Keratinocyte (primary cell): ENCODE data around the gene KIF25. TPM values are rescaled to one million over a fixed set of nuclear protein-coding genes. Genes with fewer than 3 reads are reported as not detected.

ENCODE experiments used
- DNase-seq: peaks from one replicate; pipeline ENCODE4 v3.0.0-alpha.2; 2011; ENCODE audit warnings: low read depth, missing footprints, low spot score
- FAIRE-seq: peaks from 2 replicates; lab custom pipeline; 2011; peaks lifted over from hg19 to GRCh38; lab: Jason Lieb, UNC
- H2AFZ ChIP-seq: 2 replicates; pipeline ENCODE4 v1.6.0; 2012; ENCODE audit warnings: low read length, control low read depth, inconsistent platforms; ENCODE audit not compliant: control insufficient read depth
- H3K27ac ChIP-seq: 2 replicates; pipeline ENCODE4 v1.5.1; 2011; ENCODE audit warnings: low read length; ENCODE audit not compliant: control insufficient read depth, insufficient read depth
- H3K27me3 ChIP-seq: 3 replicates; pipeline ENCODE4 v1.6.0; 2011; ENCODE audit warnings: low read length; ENCODE audit not compliant: control insufficient read depth, insufficient read depth; ENCODE audit errors: extremely low read depth
- H3K36me3 ChIP-seq, 2 experiments: 2 replicates in 1 of 2; 3 replicates in 1 of 2; pipeline ENCODE4 v1.5.1; 2011; ENCODE audit warnings: low read length in 2 of 2, mild to moderate bottlenecking in 1 of 2; ENCODE audit not compliant: control insufficient read depth in 2 of 2, insufficient read depth in 2 of 2; ENCODE audit errors: extremely low read depth in 1 of 2
- H3K4me1 ChIP-seq: 3 replicates; pipeline ENCODE4 v1.5.1; 2011; ENCODE audit warnings: low read length; ENCODE audit not compliant: control insufficient read depth, insufficient read depth; ENCODE audit errors: extremely low read depth
- H3K4me2 ChIP-seq: 3 replicates; pipeline ENCODE4 v1.6.0; 2011; ENCODE audit warnings: low read depth, low read length; ENCODE audit not compliant: control insufficient read depth, insufficient read depth; ENCODE audit errors: extremely low read depth
- H3K4me3 ChIP-seq, 3 experiments: fragments of 200-600 bp in 1 of 3; sonication (generic) in 1 of 3; 2 replicates in 2 of 3; 3 replicates in 1 of 3; pipeline ENCODE4 v1.5.1; 2011 to 2016; ENCODE audit warnings: low read length in 3 of 3, mild to moderate bottlenecking in 3 of 3, control low read depth in 2 of 3, inconsistent platforms in 1 of 3, low read depth in 1 of 3, mixed read lengths in 1 of 3, mixed run types in 1 of 3, moderate library complexity in 1 of 3; ENCODE audit not compliant: control insufficient read depth in 2 of 3, insufficient read depth in 2 of 3; ENCODE audit errors: extremely low read depth in 1 of 3
- H3K79me2 ChIP-seq: 2 replicates; pipeline ENCODE4 v1.6.0; 2012; ENCODE audit warnings: low read length; ENCODE audit not compliant: control insufficient read depth, insufficient read depth
- H3K9ac ChIP-seq: 3 replicates; pipeline ENCODE4 v1.6.0; 2011; ENCODE audit warnings: low read length; ENCODE audit not compliant: control insufficient read depth, insufficient read depth; ENCODE audit errors: extremely low read depth
- H3K9me1 ChIP-seq: 3 replicates; pipeline ENCODE4 v1.6.0; 2011; ENCODE audit warnings: low read length; ENCODE audit not compliant: control insufficient read depth, insufficient read depth; ENCODE audit errors: extremely low read depth
- H3K9me3 ChIP-seq: 2 replicates; pipeline ENCODE4 v1.5.1; 2012; ENCODE audit warnings: low read depth, low read length; ENCODE audit not compliant: control insufficient read depth
- H4K20me1 ChIP-seq: 3 replicates; pipeline ENCODE4 v1.6.0; 2011; ENCODE audit warnings: low read length; ENCODE audit not compliant: control insufficient read depth, insufficient read depth; ENCODE audit errors: extremely low read depth
- CTCF ChIP-seq, 3 experiments: IDR thresholded peaks in 1 of 3; conservative IDR thresholded peaks in 1 of 3; optimal IDR thresholded peaks in 1 of 3; 2 replicates in 2 of 3; 3 replicates in 1 of 3; pipeline versions ENCODE3 to v1.5.1; 2011; ENCODE audit warnings: low read length in 3 of 3, mild to moderate bottlenecking in 3 of 3, moderate library complexity in 2 of 3, control low read depth in 1 of 3, inconsistent platforms in 1 of 3; ENCODE audit not compliant: insufficient read depth in 2 of 3; ENCODE audit errors: extremely low read depth in 1 of 3
- EZH2 ChIP-seq: IDR thresholded peaks from one replicate; pipeline ENCODE4 v1.6.1; 2012; ENCODE audit warnings: inconsistent platforms, mild to moderate bottlenecking, low read length, moderate library complexity
- dilution Hi-C: fragments of 300-500 bp; cut with MboI; formaldehyde crosslinking; loops from one replicate; pipeline ENCODE4 v1.7.0; 2020; ENCODE audit warnings: low sequenced_read_pairs; ENCODE audit not compliant: extremely low pct_ligation_motif_present
- polyA plus RNA-seq, 5 experiments: library from polyadenylated mRNA; depleted of rRNA in 3 of 5; stranded (reverse) in 3 of 5; stranded (forward) in 1 of 5; unstranded in 1 of 5; fragments of >200 nt; gene quantifications; 1 replicate in 1 of 5; 2 replicates in 3 of 5; 3 replicates in 1 of 5; pipeline versions ENCODE4 v1.2.1 to v1.2.3, GENCODE V29; 2011 to 2012; ENCODE audit warnings: missing spikeins in 2 of 5, low read depth in 1 of 5, low replicate concordance in 1 of 5

The KIF25 gene
- polyA plus RNA-seq, 1 donor (not counting 4 experiments of a cell fraction or from before 2014, with no cell fraction given), result not detected

- H3K9me1 ChIP-seq, result no peaks in the 10 kb centered on the region
- DNase-seq, result no peak
- no peak overlapping the region for H3K4me3 ChIP-seq
- no peaks in the 10 kb centered on the region for H3K9me3 ChIP-seq
- no peak overlapping the region for H3K27ac ChIP-seq
- H2AFZ ChIP-seq, result no peak overlapping the region
- no peaks in the 10 kb centered on the region for H3K4me1 ChIP-seq
- dilution Hi-C loops, result no loop called here
- no peaks in the 10 kb centered on the region for H3K27me3 ChIP-seq
- no peak overlapping the region for H3K4me2 ChIP-seq
- no peak for FAIRE-seq
- no peaks in the 10 kb centered on the region for H3K79me2 ChIP-seq
- no peaks in the 10 kb centered on the region for H3K36me3 ChIP-seq
- H3K9ac ChIP-seq, result no peak overlapping the region
- no peak for TF ChIP-seq CTCF (optimal IDR thresholded peaks at IDR 0.05 in 1 of 3, IDR thresholded peaks at IDR 0.05 in 1 of 3, conservative IDR thresholded peaks at IDR 0.05 in 1 of 3; ENCODE audit: extremely low read depth in 1 of 3, insufficient read depth in 2 of 3, low read length in 3 of 3)
- TF ChIP-seq EZH2, result no peak
- no peaks in the 10 kb centered on the region for H4K20me1 ChIP-seq
Observed at GRCh38 chr6:168093071-168093505, 95.6 kb downstream of the KIF25 start.

GRCh38 chr6:168093634-168094033, 96.2 kb downstream of the KIF25 start:
- Histone ChIP-seq H3K27me3 (no peaks in the 10 kb centered on the region), H2AFZ (no peak overlapping the region), H3K9me3 (no peaks in the 10 kb centered on the region), H3K9me1 (no peaks in the 10 kb centered on the region), H3K4me3 (no peak overlapping the region), H3K79me2 (no peaks in the 10 kb centered on the region), H3K9ac (no peak overlapping the region), H3K4me1 (no peaks in the 10 kb centered on the region), H3K36me3 (no peaks in the 10 kb centered on the region), H4K20me1 (no peaks in the 10 kb centered on the region), H3K27ac (no peak overlapping the region), H3K4me2 (no peak overlapping the region)
- no peak for FAIRE-seq
- no peak for DNase-seq
- dilution Hi-C loops, result no loop called here
- TF ChIP-seq CTCF (optimal IDR thresholded peaks at IDR 0.05 in 1 of 3, IDR thresholded peaks at IDR 0.05 in 1 of 3, conservative IDR thresholded peaks at IDR 0.05 in 1 of 3; ENCODE audit: extremely low read depth in 1 of 3, insufficient read depth in 2 of 3, low read length in 3 of 3) (no peak), EZH2 (no peak)

Other genes starting within 250 kb of the KIF25 start
- 36.4 to 46.5 TPM (median 40.7 TPM) in 3 replicates for gene AFDN, start 170.8 kb upstream of the KIF25 start, polyA plus RNA-seq
- not detected in 3 replicates for gene FRMD1, start 81.5 kb downstream of the KIF25 start, polyA plus RNA-seq